Ramos (cell line): ENCODE data around the gene DRAM2.
"Not testable (repeated sequence)": the region's sequence is repeated elsewhere in the genome, so short reads cannot be mapped to it uniquely, and the experiment has no call there.

Experiments used
- in situ Hi-C: fragments of 300-500 bp; cut with MboI; formaldehyde crosslinking; loops from one replicate; pipeline ENCODE4 v1.14.3; 2022; ENCODE audit warnings: low sequenced_read_pairs; ENCODE audit not compliant: unreplicated experiment

DRAM2 gene

GRCh38 chr1:111145542-111145941 lies 5.6 kb upstream of the DRAM2 start:
- in situ Hi-C loops, result no loop called here

GRCh38 chr1:111142356-111142975 lies 2.6 kb upstream of the DRAM2 start:
- in situ Hi-C loops, result no loop called here

DNA sequence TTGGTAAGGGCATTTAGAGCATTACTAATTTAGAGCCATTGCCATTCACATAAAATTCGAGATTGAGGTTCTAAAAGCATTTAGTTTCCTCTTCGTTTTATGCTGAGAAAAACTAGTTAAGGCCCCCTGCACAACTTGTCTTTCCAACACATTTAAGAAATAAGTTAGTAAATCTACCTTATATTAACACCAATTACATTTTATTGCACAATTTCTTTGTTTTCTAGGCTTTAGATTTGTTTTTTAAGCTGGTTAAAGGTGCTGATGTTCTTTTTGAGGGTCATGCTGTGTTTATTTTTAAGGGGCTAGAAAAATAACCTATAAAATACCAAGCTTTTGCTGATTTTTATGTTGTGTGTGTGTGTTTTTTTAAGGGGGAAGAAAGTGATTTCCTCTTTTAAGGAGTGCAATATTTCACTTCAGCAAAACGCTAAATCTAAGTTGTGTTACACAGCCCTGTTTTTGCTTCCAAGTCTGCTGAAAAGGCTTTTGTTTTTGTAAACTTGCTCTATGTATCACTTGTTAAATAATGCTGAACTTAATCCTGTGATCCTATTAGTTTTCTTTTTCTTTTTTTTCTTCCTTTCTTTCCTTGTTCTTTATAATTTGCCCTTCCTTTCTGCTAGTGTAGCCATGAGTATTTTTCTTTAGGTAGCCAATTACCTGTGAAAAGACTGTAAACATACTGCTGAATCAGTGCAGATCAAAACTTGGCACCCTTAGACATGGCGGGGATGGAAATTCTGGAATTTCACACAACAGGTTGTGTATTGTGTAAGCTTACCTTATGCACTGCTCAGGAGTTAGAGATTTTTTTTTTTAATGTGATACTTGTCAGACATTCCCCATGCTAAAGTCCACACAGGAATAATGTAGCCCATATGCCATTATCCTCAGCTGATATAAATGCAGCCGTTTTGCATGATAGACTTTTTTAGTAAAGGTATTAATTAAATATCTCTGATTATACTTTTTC lies 1.6 kb upstream of the DRAM2 start:
- in situ Hi-C loops, result no loop called here

DNA sequence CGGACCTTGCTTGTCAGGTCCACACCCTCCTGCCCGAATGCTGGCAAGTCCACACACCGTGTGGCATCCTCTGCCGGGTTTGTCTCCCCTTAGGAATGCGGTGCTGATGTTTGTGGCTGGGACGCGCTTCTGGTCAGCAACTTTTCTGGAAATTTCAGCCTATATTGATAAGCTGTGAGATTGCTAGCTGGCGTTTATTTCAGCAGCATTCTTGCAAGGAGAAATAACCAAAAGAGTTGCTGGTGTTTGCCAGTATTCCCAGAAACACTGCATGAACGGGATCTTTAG lies 731 bp upstream of the DRAM2 start:
- in situ Hi-C loops, result no loop called here

DNA sequence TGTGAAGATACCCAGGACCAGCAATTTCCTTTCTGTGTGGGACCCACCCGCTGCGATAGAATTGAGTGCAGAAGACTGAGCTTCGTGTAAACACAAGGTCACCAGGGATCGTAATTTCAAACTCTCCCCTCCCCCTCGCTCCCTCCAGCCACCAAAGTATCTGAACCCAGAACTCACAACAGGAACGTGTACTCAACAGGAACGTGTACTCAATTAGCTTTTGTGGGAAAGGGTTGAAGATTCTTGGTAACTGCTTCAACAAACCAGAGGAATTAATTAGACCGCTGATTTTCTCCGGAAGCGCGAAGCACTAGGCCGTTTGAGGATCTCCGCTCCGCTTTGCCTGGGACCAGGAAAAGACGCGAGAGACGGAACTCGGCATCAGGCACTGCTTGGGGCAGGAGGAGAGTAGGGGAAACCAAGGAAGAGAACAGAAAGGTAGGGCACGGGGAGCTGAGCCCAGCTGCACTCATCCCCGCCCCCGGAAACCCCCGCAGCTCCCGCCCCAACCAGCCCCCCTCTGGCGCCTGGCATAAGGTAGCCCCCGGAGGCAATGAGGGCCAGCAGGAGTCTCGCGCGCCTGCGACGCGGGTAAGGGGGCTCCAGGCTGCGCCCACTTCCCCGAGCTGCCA lies 453 bp downstream of the DRAM2 start:
- in situ Hi-C loops, result no loop called here

DNA sequence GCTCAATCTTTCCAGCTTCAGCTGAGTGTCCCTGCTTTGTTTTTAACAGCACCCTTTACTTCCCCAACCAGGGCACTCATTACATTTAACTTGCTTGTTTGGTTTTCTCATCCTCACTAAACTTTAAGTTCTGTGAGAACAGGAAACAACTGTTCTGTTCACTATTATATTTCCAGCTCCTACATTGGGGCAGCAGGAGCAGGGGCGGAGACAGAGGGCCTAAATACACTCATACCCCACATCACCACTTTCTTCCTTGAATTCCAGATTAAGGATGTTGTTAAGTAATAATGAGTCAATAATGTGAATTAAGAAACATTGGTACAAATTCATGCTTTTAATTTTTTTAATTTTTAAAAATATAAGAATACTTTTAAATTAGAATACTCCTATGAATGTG lies 6.0 kb downstream of the DRAM2 start:
- in situ Hi-C loops, result no loop called here

GRCh38 chr1:111131693-111132092 lies 8.2 kb downstream of the DRAM2 start:
- in situ Hi-C loops, result no loop called here

- in situ Hi-C loops, result no loop called here
Observed at GRCh38 chr1:111129376-111129775, 10.5 kb downstream of the DRAM2 start.

DNA sequence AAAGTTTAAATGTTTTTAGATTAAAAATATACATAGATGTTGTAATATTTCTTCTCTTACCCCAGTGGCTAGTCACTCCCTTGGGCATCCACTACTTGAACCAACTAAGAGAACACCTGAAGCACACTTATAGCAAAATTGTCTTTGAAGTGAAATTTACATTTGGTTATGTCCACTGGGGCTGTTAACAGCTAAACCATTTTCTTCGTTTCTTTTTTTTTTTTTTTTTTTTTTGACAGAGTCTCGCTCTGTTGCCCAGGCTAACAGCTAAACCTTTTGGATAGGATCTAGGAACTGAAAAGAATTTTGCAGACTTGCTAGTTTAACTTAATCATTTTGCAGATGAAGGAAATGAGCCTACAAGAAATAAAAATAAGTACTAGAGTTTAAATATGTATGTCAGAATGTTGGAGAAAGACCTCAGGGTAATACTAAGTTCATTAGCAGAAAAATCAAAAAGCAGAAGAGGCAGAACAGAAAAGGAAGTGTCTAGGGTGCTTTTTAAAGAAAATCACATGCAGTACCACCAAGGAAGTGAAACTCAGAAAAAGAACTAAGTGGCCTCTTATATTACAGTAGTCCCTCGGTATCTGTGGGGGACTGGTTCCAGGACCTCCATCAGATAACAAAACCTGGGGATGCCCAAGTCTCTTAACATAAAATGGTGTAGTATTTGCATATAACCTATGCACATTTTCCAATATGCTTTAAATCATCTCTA lies 11.8 kb downstream of the DRAM2 start:
- in situ Hi-C loops, result no loop called here

- in situ Hi-C loops, result no loop called here
Observed at GRCh38 chr1:111126354-111126753, 13.5 kb downstream of the DRAM2 start.

DNA sequence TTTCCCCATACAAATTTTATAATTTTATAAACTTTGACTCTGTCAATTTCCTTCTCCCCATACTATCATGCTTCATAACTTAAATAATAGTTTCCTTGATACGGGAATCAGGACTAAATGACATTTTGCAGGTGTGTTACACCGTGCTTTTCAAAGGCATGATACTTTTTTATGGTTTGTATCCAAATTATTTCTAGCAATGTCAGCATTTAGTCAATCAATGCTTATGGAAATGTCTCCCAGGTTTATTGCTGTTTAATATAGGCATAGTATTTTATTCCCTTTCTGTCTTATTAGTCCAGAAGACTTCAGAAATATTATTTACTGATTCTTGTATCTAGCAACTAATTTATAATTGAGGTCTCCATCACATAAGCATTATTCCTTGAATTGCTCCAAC lies 23.4 kb downstream of the DRAM2 start:
- in situ Hi-C loops, result no loop called here

DNA sequence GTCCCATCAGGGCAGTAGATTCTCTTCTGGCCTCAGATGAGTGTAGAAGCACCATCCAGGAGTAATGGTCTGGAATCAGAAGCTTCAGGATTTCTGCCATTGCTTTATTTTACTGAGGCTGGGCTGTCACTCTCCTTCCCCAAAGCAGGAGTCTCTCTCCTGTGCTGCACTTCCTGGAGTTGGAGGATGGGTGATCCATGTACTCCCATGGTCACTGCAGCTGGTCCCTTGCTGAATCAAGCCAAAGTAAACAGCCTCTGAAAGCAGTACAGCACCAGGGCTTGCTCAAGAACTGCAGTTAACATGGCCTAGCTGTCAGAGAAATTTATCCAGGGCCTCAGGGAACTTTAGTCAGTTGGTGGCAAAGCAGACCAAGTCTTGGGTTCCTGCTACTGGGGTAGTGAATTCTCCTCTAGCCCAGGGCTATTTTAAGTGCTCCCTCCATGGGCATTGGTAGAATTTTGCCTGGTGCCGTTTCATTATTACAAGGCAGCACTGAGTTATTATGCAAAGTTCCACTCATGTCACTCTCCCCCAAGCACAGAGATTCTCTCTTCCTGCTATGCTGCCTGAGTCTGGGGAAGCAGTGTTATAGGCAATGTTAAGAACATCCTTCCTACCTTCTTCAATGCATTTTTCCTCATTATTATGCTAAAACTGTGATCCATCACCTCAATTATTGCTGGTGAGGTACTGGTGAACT lies 29.5 kb downstream of the DRAM2 start:
- in situ Hi-C loops, result no loop called here

DNA sequence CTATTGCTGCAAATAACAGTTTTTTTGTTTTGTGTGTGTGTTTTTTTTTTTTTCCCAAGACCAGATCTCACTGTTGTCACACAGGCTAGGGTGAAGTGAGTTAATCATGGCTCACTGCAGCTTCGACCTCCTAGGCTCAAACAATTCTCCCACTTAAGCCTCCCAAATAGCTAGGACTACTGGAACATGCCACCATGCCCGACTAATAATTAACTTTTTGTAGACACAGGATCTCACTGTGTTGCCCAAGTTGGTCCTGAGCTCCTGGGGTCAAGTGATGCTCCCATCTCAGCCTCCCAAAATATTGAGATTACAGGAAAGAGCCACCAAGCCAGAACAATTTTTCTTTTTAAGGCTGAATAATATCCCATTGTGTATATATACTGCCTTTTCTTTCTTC lies 34.9 kb downstream of the DRAM2 start:
- in situ Hi-C loops, result no loop called here

GRCh38 chr1:111101854-111102642 lies 37.8 kb downstream of the DRAM2 start:
- in situ Hi-C loops, result no loop called here

- in situ Hi-C loops, result no loop called here
Observed at GRCh38 chr1:111099289-111099688, 40.6 kb downstream of the DRAM2 start.

DNA sequence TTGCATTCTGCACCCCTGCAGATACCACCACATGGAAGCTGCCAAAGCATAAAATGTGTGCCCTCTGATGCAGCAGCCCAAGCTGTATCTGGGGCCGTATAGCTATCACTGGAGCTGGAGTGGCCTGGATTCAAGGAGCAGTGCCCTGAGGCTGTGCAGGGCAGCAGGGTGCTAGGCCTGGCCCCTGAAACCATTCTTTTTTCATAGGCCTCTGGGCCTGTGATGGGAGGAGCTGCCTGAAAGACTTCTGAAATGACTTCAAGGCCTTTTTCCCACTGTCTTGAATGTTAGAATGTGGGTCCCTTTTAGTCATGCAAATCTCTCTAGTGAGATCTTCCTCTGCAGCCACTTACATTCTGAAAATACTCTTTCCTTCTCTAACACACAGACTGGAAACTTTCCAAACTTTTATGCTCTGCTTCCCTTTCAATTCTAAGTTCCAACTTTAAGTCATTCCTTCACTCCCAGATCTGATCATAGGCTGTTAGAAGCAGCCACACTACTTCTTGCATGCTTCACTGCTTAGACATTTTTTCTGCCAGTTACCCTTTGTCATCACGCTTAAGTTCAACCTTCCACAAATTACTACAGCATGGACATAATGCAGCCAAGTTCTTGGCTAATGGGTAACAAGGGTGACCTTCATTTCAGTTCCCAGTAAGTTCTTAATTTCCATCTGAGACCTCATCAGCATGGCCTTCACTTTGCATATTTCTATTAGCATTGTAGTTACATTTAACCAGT lies 42.4 kb downstream of the DRAM2 start:
- in situ Hi-C loops, result no loop called here

DNA sequence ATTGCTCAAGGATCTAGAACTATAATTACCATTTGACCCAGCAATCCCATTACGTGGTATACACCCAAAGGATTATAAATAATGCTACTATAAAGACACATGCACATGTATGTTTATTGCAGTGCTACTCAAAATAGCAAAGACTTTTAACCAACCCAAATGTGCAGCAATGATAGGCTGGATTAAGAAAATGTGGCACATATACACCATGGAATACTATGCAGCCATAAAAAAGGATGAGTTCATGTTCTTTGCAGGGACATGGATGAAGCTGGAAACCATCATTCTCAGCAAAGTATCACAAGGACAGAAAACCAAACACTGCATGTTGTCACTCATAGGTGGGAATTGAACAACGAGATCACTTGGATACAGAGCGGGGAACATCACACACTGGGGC lies 44.5 kb downstream of the DRAM2 start:
- in situ Hi-C loops, result not testable (repeated sequence)

DNA sequence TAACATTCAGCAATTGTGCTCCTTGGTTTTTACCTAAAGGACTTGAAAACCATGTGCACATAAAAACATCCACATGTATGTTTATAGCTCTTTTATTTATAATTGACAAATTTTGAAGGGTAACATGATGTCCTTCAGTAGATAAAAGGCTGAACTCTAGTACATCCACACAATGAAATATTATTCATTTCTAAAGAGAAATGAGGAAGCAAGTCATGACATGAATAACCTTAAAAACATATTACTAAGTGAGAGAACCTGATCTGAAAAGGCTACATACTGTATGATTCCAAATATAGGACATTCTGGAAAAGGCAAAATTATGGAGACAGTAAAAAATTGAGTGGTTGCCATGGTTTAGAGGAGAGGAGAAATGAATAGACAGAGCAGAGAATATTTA lies 50.3 kb downstream of the DRAM2 start:
- in situ Hi-C loops, result no loop called here

DNA sequence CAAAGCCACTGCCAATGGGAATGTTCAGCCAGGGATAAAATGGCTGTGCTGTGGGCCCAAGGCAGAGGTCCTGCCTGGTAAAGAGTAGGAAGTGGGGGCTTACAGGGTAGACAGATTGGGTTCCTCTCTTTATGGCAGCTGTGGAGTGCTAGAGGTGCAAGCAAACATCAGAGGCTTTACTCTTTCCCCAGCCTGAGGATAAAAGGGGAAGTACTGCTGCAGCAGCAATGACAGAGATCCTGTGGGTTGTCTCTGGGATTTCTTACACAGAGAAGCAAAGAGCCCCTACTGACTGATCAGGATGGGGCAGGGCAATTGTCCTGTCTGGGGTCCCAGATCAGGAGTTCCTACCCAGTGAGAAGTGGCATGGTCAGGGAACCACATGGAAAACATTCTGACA lies 54.2 kb downstream of the DRAM2 start:
- in situ Hi-C loops, result no loop called here
